Cardiac fibroblast (primary cell): ENCODE data around the gene RNF32.

Source experiments
- DNase-seq, 2 donors: peaks; one replicate each; pipeline versions ENCODE4 v3.0.0 to v3.0.0-alpha.2; 2010; ENCODE audit warnings: low read depth in 2 of 2
- H3K4me3 ChIP-seq, 2 donors: replicated peaks in 1 of 2; 1 replicate in 1 of 2; 2 replicates in 1 of 2; pipeline ENCODE4 v1.5.1; 2011; ENCODE audit warnings: low read depth in 2 of 2, low read length in 2 of 2, mild to moderate bottlenecking in 2 of 2, moderate library complexity in 1 of 2
- CTCF ChIP-seq: IDR thresholded peaks from one replicate; pipeline ENCODE4 v1.5.1; 2011; ENCODE audit warnings: low read depth, mild to moderate bottlenecking, low read length, inconsistent platforms

RNF32 gene

GRCh38 chr7:156650042-156650441 lies 9.5 kb downstream of the RNF32 start:
- peak in 1 of 2 donors; percentile 22 for DNase-seq

GRCh38 chr7:156651474-156651873 lies 10.9 kb downstream of the RNF32 start:
- TF ChIP-seq CTCF = no peak
- no peak overlapping the region for H3K4me3 ChIP-seq
- DNase-seq = no peak

More at GRCh38 chr7:156650042-156650441, 9.5 kb downstream of the RNF32 start:
- no peak overlapping the region for H3K4me3 ChIP-seq
- peak; percentile 47 for TF ChIP-seq CTCF

- peak in 1 of 2 donors; percentile 58 for DNase-seq
- no peak overlapping the region for H3K4me3 ChIP-seq
- no peak for TF ChIP-seq CTCF
Observed at GRCh38 chr7:156652886-156653568, 12.5 kb downstream of the RNF32 start.

- no peak for DNase-seq
- TF ChIP-seq CTCF = no peak
- no peak overlapping the region for H3K4me3 ChIP-seq
Observed at GRCh38 chr7:156654511-156655234, 14.1 kb downstream of the RNF32 start.

GRCh38 chr7:156655251-156655650 lies 14.7 kb downstream of the RNF32 start:
- TF ChIP-seq CTCF = no peak
- DNase-seq = no peak
- H3K4me3 ChIP-seq = no peak overlapping the region

- no peak for DNase-seq
- H3K4me3 ChIP-seq = no peak overlapping the region
- TF ChIP-seq CTCF = no peak
Observed at GRCh38 chr7:156655983-156656382, 15.4 kb downstream of the RNF32 start.
